Type B pancreatic cell (in vitro differentiated cells): ENCODE results near the gene ESRRG. TPM values are rescaled to one million over a fixed set of nuclear protein-coding genes. Genes with fewer than 3 reads are reported as not detected.

Source experiments
- DNase-seq: peaks from one replicate; pipeline ENCODE4 v3.0.0; 2021; ENCODE audit warnings: mixed read lengths; ENCODE audit not compliant: unreplicated experiment; ENCODE audit errors: extremely low spot score
- H3K27ac Mint-ChIP-seq: 2 replicates; pipeline ENCODE4 v1.8.0; 2021; ENCODE audit warnings: mild to moderate bottlenecking, mixed read lengths
- H3K27me3 Mint-ChIP-seq: 2 replicates; pipeline ENCODE4 v1.8.0; 2021; ENCODE audit warnings: mixed read lengths
- H3K36me3 Mint-ChIP-seq: 2 replicates; pipeline ENCODE4 v1.8.0; 2021; ENCODE audit warnings: mixed read lengths
- H3K4me1 Mint-ChIP-seq: one replicate; pipeline ENCODE4 v1.8.0; 2021; ENCODE audit warnings: mixed read lengths; ENCODE audit not compliant: unreplicated experiment
- H3K4me3 Mint-ChIP-seq: 2 replicates; pipeline ENCODE4 v1.8.0; 2021; ENCODE audit warnings: mild to moderate bottlenecking, mixed read lengths
- H3K9me3 Mint-ChIP-seq: 2 replicates; pipeline ENCODE4 v1.8.0; 2021; ENCODE audit warnings: mixed read lengths
- CTCF ChIP-seq: fragments of 200-600 bp; sonication (generic); conservative IDR thresholded peaks from 2 replicates; pipeline ENCODE4 v1.5.0; 2021; ENCODE audit warnings: antibody characterized with exemption, mild to moderate bottlenecking
- total RNA-seq: library from RNA; stranded (reverse); gene quantifications from 2 replicates; pipeline ENCODE4 v1.2.1, GENCODE V29; 2021; ENCODE audit warnings: low replicate concordance

Gene ESRRG
- total RNA-seq, 1 donor from 2014 or later = 26.2 TPM

DNA sequence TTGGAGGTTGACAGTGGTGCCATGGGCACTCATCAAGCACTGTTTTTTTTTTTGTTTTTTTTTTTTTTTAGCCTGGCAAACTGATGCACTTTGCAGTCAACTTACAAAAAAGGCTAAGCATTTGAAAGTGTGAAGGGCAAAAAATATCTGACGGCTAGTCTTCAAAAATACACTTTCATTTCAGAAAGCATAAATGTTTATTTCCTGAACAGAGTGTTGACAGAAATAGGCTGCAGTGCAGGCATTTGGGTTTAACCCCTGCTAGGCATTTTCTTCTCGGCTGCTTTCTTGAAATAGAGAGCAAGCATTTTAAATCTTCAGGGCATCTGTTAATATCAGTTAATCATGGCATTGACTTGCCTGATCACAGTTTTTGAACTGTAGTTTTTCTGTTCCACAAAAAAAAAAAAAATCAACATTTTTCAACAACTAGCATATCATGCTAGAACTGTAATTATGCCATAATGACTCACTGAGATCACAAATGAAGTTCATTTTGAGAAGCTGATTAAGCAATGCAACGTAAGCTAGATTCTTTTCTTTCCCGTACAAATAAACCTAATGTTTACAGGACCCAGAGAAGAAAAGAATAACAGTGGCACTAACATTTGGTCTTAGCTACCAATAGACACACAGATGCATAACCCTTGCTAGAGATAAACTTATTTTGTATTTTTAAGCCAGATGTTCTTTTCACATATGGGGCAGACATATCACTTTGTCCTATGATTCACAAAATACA lies 199.6 kb downstream of the ESRRG start:
- Mint-ChIP-seq H3K27me3 (no peaks in the 10 kb centered on the region), H3K4me3 (no peak overlapping the region), H3K4me1 (peaks cover 3% of the 10 kb centered on the region), H3K9me3 (no peaks in the 10 kb centered on the region), H3K27ac (no peak overlapping the region), H3K36me3 (no peaks in the 10 kb centered on the region)
- no peak for DNase-seq
- no peak for TF ChIP-seq CTCF

GRCh38 chr1:216523043-216523442 lies 200.2 kb downstream of the ESRRG start:
- no peak for DNase-seq
- H3K4me1 Mint-ChIP-seq = peaks cover 3% of the 10 kb centered on the region
- no peak for TF ChIP-seq CTCF
- H3K9me3 Mint-ChIP-seq = no peaks in the 10 kb centered on the region
- no peak overlapping the region for H3K4me3 Mint-ChIP-seq
- no peaks in the 10 kb centered on the region for H3K27me3 Mint-ChIP-seq
- H3K36me3 Mint-ChIP-seq = no peaks in the 10 kb centered on the region
- H3K27ac Mint-ChIP-seq = no peak overlapping the region

- no peak overlapping the region for H3K4me3 Mint-ChIP-seq
- DNase-seq = no peak
- H3K36me3 Mint-ChIP-seq = no peaks in the 10 kb centered on the region
- no peak for TF ChIP-seq CTCF
- no peaks in the 10 kb centered on the region for H3K9me3 Mint-ChIP-seq
- no peaks in the 10 kb centered on the region for H3K27me3 Mint-ChIP-seq
- no peak overlapping the region for H3K27ac Mint-ChIP-seq
- peaks cover 3% of the 10 kb centered on the region for H3K4me1 Mint-ChIP-seq
Measured at GRCh38 chr1:216521477-216521876, 201.8 kb downstream of the ESRRG start.

GRCh38 chr1:216518844-216519627 lies 204.2 kb downstream of the ESRRG start:
- Mint-ChIP-seq H3K36me3 (no peaks in the 10 kb centered on the region), H3K27ac (no peak overlapping the region), H3K4me1 (peaks cover 3% of the 10 kb centered on the region), H3K27me3 (no peaks in the 10 kb centered on the region), H3K4me3 (no peak overlapping the region), H3K9me3 (no peaks in the 10 kb centered on the region)
- no peak for TF ChIP-seq CTCF
- DNase-seq = no peak

- peaks cover 9% of the 10 kb centered on the region for H3K4me1 Mint-ChIP-seq
- TF ChIP-seq CTCF = no peak
- no peaks in the 10 kb centered on the region for H3K27me3 Mint-ChIP-seq
- H3K4me3 Mint-ChIP-seq = no peak overlapping the region
- no peaks in the 10 kb centered on the region for H3K9me3 Mint-ChIP-seq
- H3K27ac Mint-ChIP-seq = no peak overlapping the region
- peaks cover 6% of the 10 kb centered on the region for H3K36me3 Mint-ChIP-seq
- no peak for DNase-seq
Measured at GRCh38 chr1:216502528-216503162, 220.6 kb downstream of the ESRRG start.
